Vagina (tissue), 2 donors: Measurements from ENCODE around the gene PIGN.

Source experiments
- CTCF ChIP-seq, 3 experiments: fragments of 450-650 bp in 2 of 3; fragments of 200-600 bp in 1 of 3; sonication (generic) in 1 of 3; IDR thresholded peaks; one replicate each; pipeline ENCODE4 v1.5.1; 2017 to 2019; ENCODE audit warnings: antibody characterized with exemption in 3 of 3, mild to moderate bottlenecking in 2 of 3, moderate library complexity in 2 of 3
- POLR2AphosphoS5 ChIP-seq, 2 donors: sonication (generic); formaldehyde crosslinking; IDR thresholded peaks; one replicate each; pipeline ENCODE4 v1.9.0; 2017; ENCODE audit warnings: antibody characterized with exemption in 2 of 2, mild to moderate bottlenecking in 2 of 2, low read depth in 1 of 2; ENCODE audit not compliant: insufficient read depth in 1 of 2

DNA sequence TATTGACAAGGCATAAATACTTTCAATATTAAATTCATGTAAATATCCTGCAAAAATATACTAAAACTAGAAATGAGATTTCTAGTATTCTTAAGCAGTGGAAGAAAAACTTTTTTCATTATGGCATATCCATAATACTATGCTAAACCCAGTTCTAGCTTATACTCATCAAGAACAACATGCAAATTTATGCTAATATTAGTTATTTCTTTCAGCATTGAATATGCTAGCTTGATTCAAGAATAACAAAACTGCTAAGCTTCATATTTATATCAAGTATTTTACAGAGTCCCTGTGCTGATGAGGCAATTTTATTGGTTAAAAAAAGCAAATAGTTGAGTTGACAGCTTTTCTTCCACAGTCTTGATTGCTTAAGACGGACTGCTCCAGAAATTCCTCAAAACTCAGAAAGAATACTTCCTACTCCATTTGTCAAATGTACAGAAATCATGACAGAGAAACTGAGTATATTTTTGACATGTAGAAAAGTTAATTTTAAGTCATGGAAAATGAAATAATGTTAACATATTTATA lies 105.0 kb downstream of the PIGN start:
- TF ChIP-seq POLR2AphosphoS5 (IDR thresholded peaks at IDR 0.05; ENCODE audit: insufficient read depth in 1 of 2, low read depth in 1 of 2) (no peak), CTCF (IDR thresholded peaks at IDR 0.05) (no peak)
